GM12874 (cell line): ENCODE data around the gene KIRREL3.

Experiments used
- TF ChIP-seq, protein P1 (sequence below): IDR thresholded peaks from 2 replicates; pipeline ENCODE4 v1.5.1; 2011; ENCODE audit warnings: low read depth, mild to moderate bottlenecking, control low read depth, low read length, moderate library complexity; ENCODE audit not compliant: insufficient read depth

KIRREL3 gene

DNA sequence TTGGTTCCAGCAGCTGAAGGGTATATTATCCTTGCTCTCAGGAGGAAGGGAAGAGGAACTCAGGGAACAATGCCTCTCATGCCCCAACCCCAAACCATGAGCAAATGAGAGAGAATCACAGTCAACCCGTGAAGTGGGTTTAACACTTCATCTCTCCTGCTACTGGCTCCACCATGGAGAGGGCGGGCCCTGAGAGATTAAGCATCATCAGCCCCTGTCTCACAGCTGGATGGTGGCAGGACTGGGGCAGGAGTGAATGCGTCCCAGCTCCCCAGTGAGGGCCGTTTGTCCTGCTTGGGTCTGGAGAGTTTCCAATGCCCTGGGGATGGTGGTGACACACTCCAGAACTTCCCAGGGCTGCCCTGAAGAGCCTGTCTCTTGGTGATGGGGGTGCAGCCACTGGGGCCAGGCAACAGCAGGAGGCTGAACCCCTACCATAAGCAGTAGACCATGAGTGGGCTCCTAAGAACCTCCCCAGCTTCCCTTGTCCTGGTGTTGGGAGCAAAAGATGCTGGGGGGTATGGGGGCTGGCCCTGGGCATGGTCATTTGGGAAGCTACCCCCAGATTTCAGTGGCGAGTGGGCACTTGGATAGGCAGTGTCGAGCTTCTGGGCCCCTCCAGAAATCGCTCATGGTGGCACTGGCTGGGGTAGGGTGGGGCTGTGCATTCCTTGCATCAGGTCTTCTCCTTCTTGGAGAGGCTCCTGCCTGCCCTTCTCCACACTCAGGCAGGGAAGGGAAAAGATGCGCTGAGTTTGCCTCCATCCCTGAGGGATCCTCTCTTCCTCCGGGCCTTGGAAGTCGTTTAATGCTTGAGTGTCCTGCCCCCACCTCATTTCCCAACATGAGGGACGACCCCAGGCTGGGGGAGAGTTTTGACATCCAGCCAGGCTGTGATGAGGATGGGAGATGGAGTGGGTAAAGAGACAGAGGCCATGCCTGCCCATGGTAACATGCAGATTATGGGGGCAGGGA, 487.5 kb downstream of the KIRREL3 start:
- TF ChIP-seq, protein P1, sequence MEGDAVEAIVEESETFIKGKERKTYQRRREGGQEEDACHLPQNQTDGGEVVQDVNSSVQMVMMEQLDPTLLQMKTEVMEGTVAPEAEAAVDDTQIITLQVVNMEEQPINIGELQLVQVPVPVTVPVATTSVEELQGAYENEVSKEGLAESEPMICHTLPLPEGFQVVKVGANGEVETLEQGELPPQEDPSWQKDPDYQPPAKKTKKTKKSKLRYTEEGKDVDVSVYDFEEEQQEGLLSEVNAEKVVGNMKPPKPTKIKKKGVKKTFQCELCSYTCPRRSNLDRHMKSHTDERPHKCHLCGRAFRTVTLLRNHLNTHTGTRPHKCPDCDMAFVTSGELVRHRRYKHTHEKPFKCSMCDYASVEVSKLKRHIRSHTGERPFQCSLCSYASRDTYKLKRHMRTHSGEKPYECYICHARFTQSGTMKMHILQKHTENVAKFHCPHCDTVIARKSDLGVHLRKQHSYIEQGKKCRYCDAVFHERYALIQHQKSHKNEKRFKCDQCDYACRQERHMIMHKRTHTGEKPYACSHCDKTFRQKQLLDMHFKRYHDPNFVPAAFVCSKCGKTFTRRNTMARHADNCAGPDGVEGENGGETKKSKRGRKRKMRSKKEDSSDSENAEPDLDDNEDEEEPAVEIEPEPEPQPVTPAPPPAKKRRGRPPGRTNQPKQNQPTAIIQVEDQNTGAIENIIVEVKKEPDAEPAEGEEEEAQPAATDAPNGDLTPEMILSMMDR = no peak

DNA sequence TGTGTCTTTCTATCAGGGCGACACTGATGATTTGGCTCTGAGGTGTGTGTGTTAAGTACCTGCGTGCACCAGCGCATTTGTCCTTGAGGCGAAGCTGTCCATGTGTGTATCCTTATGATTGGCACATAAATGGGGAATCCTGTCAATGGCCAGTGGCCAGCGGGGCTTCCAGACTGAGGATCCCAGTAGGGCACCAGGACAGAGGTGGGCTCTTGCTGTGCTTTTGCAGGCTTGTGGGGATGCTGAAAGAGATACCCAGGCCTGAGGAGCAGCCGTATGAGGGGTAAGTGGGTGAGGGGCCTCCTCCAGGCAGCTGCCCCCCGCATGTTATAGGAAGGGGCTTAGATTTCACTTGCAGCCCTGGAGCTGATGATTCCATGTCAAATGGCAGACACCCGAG, 488.3 kb downstream of the KIRREL3 start:
- TF ChIP-seq, protein P1 = no peak

DNA sequence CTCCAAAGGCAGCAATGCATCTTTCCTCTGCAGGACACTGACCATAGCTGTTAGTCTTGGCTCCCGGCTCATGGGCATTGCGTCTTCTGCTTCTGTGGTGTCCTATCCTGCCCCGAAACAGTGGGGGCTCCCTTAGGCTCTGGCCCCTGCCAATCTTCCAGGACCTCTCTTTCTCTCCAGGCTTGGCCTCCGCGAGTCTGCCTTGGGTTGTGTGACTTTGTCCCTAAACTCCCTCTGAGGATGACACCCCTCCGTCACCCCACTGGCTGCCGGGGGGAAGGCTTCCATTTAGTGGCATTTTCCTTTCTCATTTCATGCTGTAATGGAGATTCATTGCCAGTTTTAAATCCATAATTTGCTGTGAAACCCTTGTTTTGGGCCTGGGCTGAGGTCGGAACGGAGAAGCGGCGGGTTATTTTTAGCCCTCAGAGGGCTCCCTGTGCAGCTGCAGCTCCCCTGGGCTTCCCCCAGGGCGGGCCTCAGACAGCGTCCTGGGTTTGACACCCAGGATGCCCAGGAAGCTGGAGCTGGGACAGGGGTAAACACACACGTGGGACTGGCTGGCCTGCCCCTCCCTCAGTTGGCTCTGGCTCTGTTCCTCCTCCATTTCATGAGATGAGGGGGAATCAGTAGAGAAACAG, 489.0 kb downstream of the KIRREL3 start:
- TF ChIP-seq, protein P1 = no peak

DNA sequence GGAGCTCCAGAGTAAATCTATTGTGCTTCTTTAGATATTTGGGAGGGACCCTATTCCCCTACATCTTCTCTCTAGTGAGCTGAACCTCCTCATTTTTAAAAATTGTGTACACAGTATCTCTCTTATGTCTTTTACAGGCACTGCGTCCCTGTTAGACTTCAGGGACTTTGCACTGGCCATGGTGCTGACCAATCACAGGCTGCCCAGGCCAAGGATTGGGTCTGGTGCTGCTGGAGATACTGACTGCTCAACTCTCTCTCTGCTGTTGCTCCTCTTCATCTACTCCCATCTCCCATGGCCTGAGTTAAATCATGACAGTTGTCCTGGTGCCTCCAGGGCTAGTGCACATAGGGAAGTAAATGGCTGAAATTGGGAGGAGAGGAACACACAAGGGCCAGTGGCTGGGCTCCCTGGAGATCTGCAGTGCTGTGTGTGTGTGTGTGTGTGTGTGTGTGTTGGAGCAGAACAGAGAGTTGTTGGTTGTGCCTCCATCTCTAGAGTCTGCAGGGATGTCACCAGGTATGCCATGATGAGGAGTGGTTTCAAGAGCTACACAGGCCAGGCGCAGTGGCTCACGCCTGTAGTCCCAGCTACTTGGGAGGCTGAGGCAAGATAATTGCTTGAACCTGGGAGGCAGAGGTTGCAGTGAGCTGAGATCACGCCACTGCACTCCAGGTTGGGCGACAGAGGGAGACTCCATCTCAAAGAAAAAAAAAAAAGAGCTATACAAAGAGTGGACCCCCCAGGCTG, 489.8 kb downstream of the KIRREL3 start:
- TF ChIP-seq, protein P1 = no peak

DNA sequence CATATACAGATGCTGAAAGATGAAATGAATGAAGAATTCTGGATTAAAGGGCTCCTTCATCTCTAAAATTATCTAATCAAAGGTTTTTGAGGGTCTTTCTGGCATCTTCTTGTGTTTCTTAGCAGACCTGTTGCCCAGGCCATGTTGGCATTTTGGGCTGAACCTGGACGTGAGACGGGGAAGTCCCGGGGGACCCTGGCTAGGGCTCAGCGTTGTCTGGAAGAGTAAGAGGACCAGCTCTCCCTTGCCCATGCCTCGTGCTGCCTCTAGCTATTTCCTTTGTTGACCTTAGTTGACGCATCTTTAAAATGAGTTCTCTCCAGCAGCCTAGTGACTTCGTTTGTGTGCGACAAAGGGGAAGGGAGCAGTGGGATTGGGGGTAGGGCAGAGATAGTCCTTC, 492.9 kb downstream of the KIRREL3 start:
- TF ChIP-seq, protein P1 = no peak

DNA sequence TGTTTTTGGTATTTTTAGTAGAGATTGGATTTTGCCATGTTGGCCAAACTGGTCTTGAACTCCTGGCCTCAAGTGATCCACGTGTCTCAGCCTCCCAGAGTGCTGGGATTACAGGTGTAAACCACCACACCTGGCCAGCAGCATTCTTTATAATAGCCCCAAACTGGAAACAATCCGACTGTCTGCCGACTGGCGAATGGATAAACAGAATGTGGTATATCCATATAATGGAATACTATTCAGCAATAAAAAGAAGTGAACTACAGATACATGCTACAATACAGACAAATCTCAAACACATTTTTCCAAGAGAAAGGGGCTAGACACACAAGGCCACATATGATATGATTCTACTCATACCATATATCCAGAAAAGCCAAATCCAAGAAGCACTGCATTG, 493.8 kb downstream of the KIRREL3 start:
- TF ChIP-seq, protein P1 = no peak

DNA sequence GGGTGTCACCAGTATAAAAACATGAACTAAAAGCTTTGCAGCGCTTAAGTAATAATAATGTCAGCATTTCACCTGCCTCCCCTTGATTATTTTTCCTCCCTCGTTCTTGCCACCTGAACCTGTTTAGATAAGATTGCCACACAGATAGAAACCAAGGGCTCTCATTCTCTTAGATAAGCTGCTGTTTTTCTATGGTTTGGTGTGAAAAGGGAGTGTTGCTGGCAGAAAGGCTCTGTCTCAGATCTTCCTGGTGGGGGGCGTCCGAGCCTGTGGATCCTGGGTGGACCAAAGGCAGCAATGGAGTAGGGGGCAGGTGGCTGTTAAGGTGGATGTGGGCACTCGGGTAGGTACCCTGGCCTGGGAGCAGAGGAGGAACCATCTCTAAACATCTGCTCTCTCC, 497.6 kb downstream of the KIRREL3 start:
- TF ChIP-seq, protein P1 = no peak
